ENCODE measurements around the gene FYN. TPM values are rescaled to one million over a fixed set of nuclear protein-coding genes. Genes with fewer than 3 reads are reported as not detected.

FYN gene
- total and polyA plus RNA-seq, 5 experiments from 2014 or later, result 159 to 531 (median 317) TPM

- POLR2A ChIA-PET, result interaction anchor here (0.7 to 0.8 kb wide), 2 partner anchors 330 to 331 kb away, joined by 3 read pairs; no protein-coding TSS in a partner anchor
- DNase-seq (no peak), ATAC-seq (no peak)
- Mint-ChIP-seq H3K9me3 (no peaks in the 10 kb centered on the region), H3K36me3 (peaks cover 0 to 61% (median 14%) of the 10 kb centered on the region in 3 donors), H3K4me3 (peak overlapping the region in 1 of 10 donors; percentile 18), H3K27ac (peak overlapping the region; percentile 67 to 97 (median 90)), H3K27me3 (no peaks in the 10 kb centered on the region), H3K4me1 (peaks cover 18 to 68% (median 49%) of the 10 kb centered on the region in 4 donors)
Observed at GRCh38 chr6:111711984-111712752, 161.1 kb downstream of the FYN start.

GRCh38 chr6:111711476-111711875, 161.8 kb downstream of the FYN start:
- POLR2A ChIA-PET, result interaction anchor here (1.0 to 2.0 kb wide), 5 partner anchors 48 to 331 kb away, joined by 4 to 14 read pairs (median 5); no protein-coding TSS in a partner anchor
- Mint-ChIP-seq H3K27ac (peak overlapping the region; percentile 57 to 97 (median 91)), H3K36me3 (peaks cover 0 to 61% (median 14%) of the 10 kb centered on the region in 3 donors), H3K4me1 (peaks cover 18 to 68% (median 49%) of the 10 kb centered on the region in 4 donors), H3K4me3 (peak overlapping the region in 3 of 10 donors; percentile 3 to 47 (median 26)), H3K9me3 (no peaks in the 10 kb centered on the region), H3K27me3 (no peaks in the 10 kb centered on the region)
- ATAC-seq (no peak), DNase-seq (no peak)

GRCh38 chr6:111710911-111711310, 162.3 kb downstream of the FYN start:
- DNase-seq (no peak), ATAC-seq (no peak)
- H3K27ac Mint-ChIP-seq, result peak overlapping the region; percentile 67 to 97 (median 91)
- peaks cover 0 to 65% (median 14%) of the 10 kb centered on the region in 3 donors for H3K36me3 Mint-ChIP-seq
- H3K4me3 Mint-ChIP-seq, result peak overlapping the region in 2 of 10 donors; percentile 3 to 30
- H3K4me1 Mint-ChIP-seq, result peaks cover 18 to 62% (median 48%) of the 10 kb centered on the region in 4 donors
- H3K9me3 Mint-ChIP-seq, result no peaks in the 10 kb centered on the region
- POLR2A ChIA-PET, result interaction anchor here (0.5 to 2.0 kb wide), 9 partner anchors 8 to 332 kb away, joined by 3 to 14 read pairs (median 4); no protein-coding TSS in a partner anchor
- no peaks in the 10 kb centered on the region for H3K27me3 Mint-ChIP-seq

GRCh38 chr6:111710439-111710838, 162.8 kb downstream of the FYN start:
- Mint-ChIP-seq H3K27me3 (no peaks in the 10 kb centered on the region), H3K36me3 (peaks cover 0 to 67% (median 12%) of the 10 kb centered on the region in 3 donors), H3K9me3 (no peaks in the 10 kb centered on the region), H3K4me1 (peaks cover 17 to 60% (median 45%) of the 10 kb centered on the region in 4 donors), H3K27ac (peak overlapping the region; percentile 67 to 97 (median 91)), H3K4me3 (peak overlapping the region in 5 of 10 donors; percentile 33 to 72 (median 67))
- POLR2A ChIA-PET, result interaction anchor here (0.5 to 2.0 kb wide), 11 partner anchors 9 to 332 kb away, joined by 3 to 14 read pairs (median 4); no protein-coding TSS in a partner anchor
- DNase-seq (no peak), ATAC-seq (no peak)

GRCh38 chr6:111709615-111710398, 163.4 kb downstream of the FYN start:
- POLR2A ChIA-PET, result interaction anchor here (0.9 to 2.0 kb wide), 8 partner anchors 9 to 333 kb away, joined by 3 to 14 read pairs (median 4); no protein-coding TSS in a partner anchor
- H3K27ac Mint-ChIP-seq, result peak overlapping the region; percentile 66 to 94 (median 90)
- H3K4me3 Mint-ChIP-seq, result peak overlapping the region in 8 of 10 donors; percentile 5 to 72 (median 66)
- ATAC-seq (peak; percentile 89 to 93), DNase-seq (peak; percentile 25 to 81 (median 62))
- H3K4me1 Mint-ChIP-seq, result peaks cover 11 to 54% (median 39%) of the 10 kb centered on the region in 4 donors
- no peaks in the 10 kb centered on the region for H3K27me3 Mint-ChIP-seq
- no peaks in the 10 kb centered on the region for H3K9me3 Mint-ChIP-seq
- peaks cover 0 to 65% (median 9%) of the 10 kb centered on the region in 3 donors for H3K36me3 Mint-ChIP-seq

- DNase-seq (no peak), ATAC-seq (no peak)
- Mint-ChIP-seq H3K9me3 (no peaks in the 10 kb centered on the region), H3K4me1 (peaks cover 11 to 47% (median 33%) of the 10 kb centered on the region in 4 donors), H3K27me3 (no peaks in the 10 kb centered on the region), H3K27ac (peak overlapping the region in 8 of 10 donors; percentile 47 to 94 (median 84)), H3K4me3 (no peak overlapping the region), H3K36me3 (peaks cover 0 to 64% (median 6%) of the 10 kb centered on the region in 3 donors)
- POLR2A ChIA-PET, result interaction anchor here (1.1 kb wide), 1 partner anchor 283 kb away, joined by 4 read pairs; no protein-coding TSS in a partner anchor
Observed at GRCh38 chr6:111709201-111709600, 164.1 kb downstream of the FYN start.

- Mint-ChIP-seq H3K36me3 (peaks cover 0 to 64% (median 17%) of the 10 kb centered on the region in 3 donors), H3K27ac (peak overlapping the region in 1 of 10 donors; percentile 37), H3K27me3 (no peaks in the 10 kb centered on the region), H3K9me3 (no peaks in the 10 kb centered on the region), H3K4me3 (no peak overlapping the region), H3K4me1 (peaks cover 11 to 34% (median 31%) of the 10 kb centered on the region in 4 donors)
- DNase-seq (no peak), ATAC-seq (no peak)
- POLR2A ChIA-PET, result interaction anchor here (1.1 kb wide), 1 partner anchor 9 kb away, joined by 3 read pairs; no protein-coding TSS in a partner anchor
Observed at GRCh38 chr6:111707773-111708172, 165.5 kb downstream of the FYN start.

- Mint-ChIP-seq H3K27ac (peak overlapping the region in 2 of 10 donors; percentile 5 to 28), H3K36me3 (peaks cover 0 to 64% (median 17%) of the 10 kb centered on the region in 3 donors), H3K9me3 (no peaks in the 10 kb centered on the region), H3K4me3 (no peak overlapping the region), H3K27me3 (no peaks in the 10 kb centered on the region), H3K4me1 (peaks cover 11 to 26% (median 23%) of the 10 kb centered on the region in 4 donors)
- POLR2A ChIA-PET, result no interaction called here
- DNase-seq (no peak), ATAC-seq (no peak)
Observed at GRCh38 chr6:111706841-111707391, 166.3 kb downstream of the FYN start.

GRCh38 chr6:111703723-111704122, 169.5 kb downstream of the FYN start:
- DNase-seq (no peak), ATAC-seq (no peak)
- POLR2A ChIA-PET, result interaction anchor here (1.5 kb wide), 1 partner anchor 11 kb away, joined by 6 read pairs; no protein-coding TSS in a partner anchor
- Mint-ChIP-seq H3K36me3 (peaks cover 10 to 86% (median 25%) of the 10 kb centered on the region in 3 donors), H3K27ac (peak overlapping the region in 4 of 10 donors; percentile 24 to 62 (median 28)), H3K4me3 (no peak overlapping the region), H3K27me3 (no peaks in the 10 kb centered on the region), H3K9me3 (no peaks in the 10 kb centered on the region), H3K4me1 (peaks cover 11 to 24% (median 21%) of the 10 kb centered on the region in 4 donors)

- POLR2A ChIA-PET, result interaction anchor here (1.5 kb wide), 1 partner anchor 10 kb away, joined by 6 read pairs; no protein-coding TSS in a partner anchor
- peak overlapping the region in 1 of 10 donors; percentile 20 for H3K27ac Mint-ChIP-seq
Observed at GRCh38 chr6:111702268-111702667, 171.0 kb downstream of the FYN start.

GRCh38 chr6:111701146-111701545, 172.1 kb downstream of the FYN start:
- H3K9me3 Mint-ChIP-seq, result no peaks in the 10 kb centered on the region
- no peak for ATAC-seq
- H3K4me1 Mint-ChIP-seq, result peaks cover 11 to 29% (median 23%) of the 10 kb centered on the region in 4 donors
- no peaks in the 10 kb centered on the region for H3K27me3 Mint-ChIP-seq
- DNase-seq, result no peak
- H3K36me3 Mint-ChIP-seq, result peaks cover 10 to 91% (median 25%) of the 10 kb centered on the region in 3 donors
- no peak overlapping the region for H3K4me3 Mint-ChIP-seq
- H3K27ac Mint-ChIP-seq, result peak overlapping the region in 3 of 10 donors; percentile 21 to 63 (median 27)
- POLR2A ChIA-PET, result interaction anchor here (0.7 kb wide), 1 partner anchor 15 kb away, joined by 3 read pairs; no protein-coding TSS in a partner anchor

More at GRCh38 chr6:111702268-111702667, 171.0 kb downstream of the FYN start:
- H3K4me1 Mint-ChIP-seq, result peaks cover 11 to 27% (median 22%) of the 10 kb centered on the region in 4 donors
- no peaks in the 10 kb centered on the region for H3K27me3 Mint-ChIP-seq
- H3K9me3 Mint-ChIP-seq, result no peaks in the 10 kb centered on the region
- no peak overlapping the region for H3K4me3 Mint-ChIP-seq
- no peak for DNase-seq
- H3K36me3 Mint-ChIP-seq, result peaks cover 10 to 90% (median 25%) of the 10 kb centered on the region in 3 donors
- no peak for ATAC-seq
